ENCODE measurements around the gene FRAT1.

The FRAT1 gene

DNA sequence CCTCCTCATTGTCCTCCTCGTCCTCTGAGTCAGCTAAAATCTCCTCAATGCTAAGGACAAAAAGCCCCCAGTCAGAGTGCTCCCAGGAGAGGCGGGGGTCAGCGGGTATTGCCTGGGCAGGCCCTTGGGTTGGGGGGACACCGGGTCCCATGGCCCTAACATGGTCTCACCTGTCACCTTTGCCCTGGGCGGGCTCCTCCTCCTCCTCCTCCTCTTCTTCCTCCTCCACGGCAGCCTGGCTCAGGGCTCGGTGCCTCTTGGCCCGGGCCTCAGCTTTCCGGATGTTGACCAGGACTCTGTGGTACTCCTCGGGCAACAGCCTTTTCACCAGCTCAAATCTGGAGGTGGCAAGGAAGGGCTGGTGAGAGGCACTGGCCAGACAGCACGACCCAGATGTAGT is 47.5 kb downstream of the FRAT1 start:
- POLR2A ChIA-PET (ENCODE audit: low non-redundant PET): no interaction called here

DNA sequence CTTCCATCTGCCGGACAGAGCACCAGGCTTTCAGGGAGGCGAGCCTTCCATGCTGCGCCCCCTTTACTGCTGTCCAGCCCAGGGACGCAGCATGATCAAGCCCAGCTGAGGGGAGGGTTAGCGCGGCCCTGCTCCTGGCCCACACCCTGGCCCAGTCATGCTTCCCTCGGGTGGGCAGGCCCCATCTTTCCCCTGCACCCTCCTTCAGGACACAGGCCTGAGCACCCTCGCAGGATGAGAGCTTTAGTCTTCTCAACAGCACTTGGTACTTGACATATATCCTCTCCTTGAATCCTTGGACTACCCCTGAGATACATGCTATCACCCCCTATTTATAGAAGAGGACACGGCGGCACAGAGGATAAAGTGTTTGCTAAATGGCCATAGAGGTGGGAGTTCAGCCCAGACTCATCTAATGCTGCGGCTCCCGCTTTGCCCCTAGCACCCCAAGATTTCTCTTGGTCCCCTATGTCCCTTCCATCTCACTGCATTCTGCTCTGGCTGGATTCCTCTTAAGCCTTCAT is 48.1 kb downstream of the FRAT1 start:
- CTCF ChIA-PET: no interaction called here

More for the DNA sequence above, 47.5 kb downstream of the FRAT1 start:
- H3K27ac ChIP-seq: peak overlapping the region; percentile 16; the same call in 1 of the 2 replicates
- CTCF ChIA-PET: interaction anchor here (0.6 kb wide), 1 partner anchor 108 kb away, joined by 5 read pairs; no protein-coding TSS in a partner anchor
- DNase-seq (ENCODE audit: low spot score): no peak
- TF ChIP-seq, protein P1, sequence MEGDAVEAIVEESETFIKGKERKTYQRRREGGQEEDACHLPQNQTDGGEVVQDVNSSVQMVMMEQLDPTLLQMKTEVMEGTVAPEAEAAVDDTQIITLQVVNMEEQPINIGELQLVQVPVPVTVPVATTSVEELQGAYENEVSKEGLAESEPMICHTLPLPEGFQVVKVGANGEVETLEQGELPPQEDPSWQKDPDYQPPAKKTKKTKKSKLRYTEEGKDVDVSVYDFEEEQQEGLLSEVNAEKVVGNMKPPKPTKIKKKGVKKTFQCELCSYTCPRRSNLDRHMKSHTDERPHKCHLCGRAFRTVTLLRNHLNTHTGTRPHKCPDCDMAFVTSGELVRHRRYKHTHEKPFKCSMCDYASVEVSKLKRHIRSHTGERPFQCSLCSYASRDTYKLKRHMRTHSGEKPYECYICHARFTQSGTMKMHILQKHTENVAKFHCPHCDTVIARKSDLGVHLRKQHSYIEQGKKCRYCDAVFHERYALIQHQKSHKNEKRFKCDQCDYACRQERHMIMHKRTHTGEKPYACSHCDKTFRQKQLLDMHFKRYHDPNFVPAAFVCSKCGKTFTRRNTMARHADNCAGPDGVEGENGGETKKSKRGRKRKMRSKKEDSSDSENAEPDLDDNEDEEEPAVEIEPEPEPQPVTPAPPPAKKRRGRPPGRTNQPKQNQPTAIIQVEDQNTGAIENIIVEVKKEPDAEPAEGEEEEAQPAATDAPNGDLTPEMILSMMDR (conservative IDR thresholded peaks at IDR 0.05; ENCODE audit: low read depth): no peak

More for the DNA sequence above, 48.1 kb downstream of the FRAT1 start:
- peak overlapping the region; percentile 16; the same call in 1 of the 2 replicates for H3K27ac ChIP-seq
- TF ChIP-seq, protein P1 (conservative IDR thresholded peaks at IDR 0.05; ENCODE audit: low read depth): no peak
- POLR2A ChIA-PET (ENCODE audit: low non-redundant PET): no interaction called here
- DNase-seq (ENCODE audit: low spot score): no peak

Data from RWPE1 (cell line).